NB4 (cell line): Measurements from ENCODE around the gene CHST15.

ENCODE experiments used
- DNase-seq: peaks from one replicate; pipeline ENCODE4 v3.0.0; 2010; ENCODE audit warnings: low read depth
- H3K4me3 ChIP-seq: one replicate; pipeline ENCODE4 v1.5.1; 2011; ENCODE audit warnings: mild to moderate bottlenecking, low read depth, low read length, moderate library complexity
- MYC ChIP-seq: IDR thresholded peaks from 2 replicates; pipeline ENCODE4 v1.6.1; 2011; ENCODE audit warnings: low read depth, low read length
- POLR2A ChIP-seq: IDR thresholded peaks from 2 replicates; pipeline ENCODE4 v1.6.1; 2011; ENCODE audit warnings: mild to moderate bottlenecking; ENCODE audit not compliant: insufficient read length; ENCODE audit errors: extremely low read depth
- TF ChIP-seq, protein P1 (sequence below): IDR thresholded peaks from 2 replicates; pipeline ENCODE4 v1.6.1; 2011; ENCODE audit warnings: low read depth, low read length
- TF ChIP-seq, protein P2 (sequence below): IDR thresholded peaks from one replicate; pipeline ENCODE4 v1.5.1; 2012; ENCODE audit warnings: low read depth, low read length

Gene CHST15

DNA sequence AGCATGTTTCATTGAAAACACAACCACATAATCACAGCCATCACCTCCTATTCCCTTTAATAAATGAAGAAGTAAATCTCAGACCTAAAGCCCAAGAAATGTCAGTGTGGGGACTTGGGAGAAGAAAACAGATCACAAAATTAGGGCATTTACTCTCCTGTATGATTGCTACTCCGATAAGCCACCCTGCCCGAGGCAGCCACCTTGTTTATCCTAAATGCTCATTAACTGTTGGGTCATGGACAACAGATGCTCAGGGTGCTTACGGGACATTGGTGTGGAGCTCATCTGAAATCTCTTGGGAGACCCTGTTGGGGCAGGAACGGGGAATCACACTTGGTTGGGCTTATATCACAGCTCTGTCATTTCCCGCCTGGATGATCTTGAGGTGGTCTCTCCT lies 17.5 kb upstream of the CHST15 start:
- TF ChIP-seq, protein P1, sequence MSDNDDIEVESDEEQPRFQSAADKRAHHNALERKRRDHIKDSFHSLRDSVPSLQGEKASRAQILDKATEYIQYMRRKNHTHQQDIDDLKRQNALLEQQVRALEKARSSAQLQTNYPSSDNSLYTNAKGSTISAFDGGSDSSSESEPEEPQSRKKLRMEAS, result no peak
- TF ChIP-seq MYC, result no peak
- TF ChIP-seq, protein P2, sequence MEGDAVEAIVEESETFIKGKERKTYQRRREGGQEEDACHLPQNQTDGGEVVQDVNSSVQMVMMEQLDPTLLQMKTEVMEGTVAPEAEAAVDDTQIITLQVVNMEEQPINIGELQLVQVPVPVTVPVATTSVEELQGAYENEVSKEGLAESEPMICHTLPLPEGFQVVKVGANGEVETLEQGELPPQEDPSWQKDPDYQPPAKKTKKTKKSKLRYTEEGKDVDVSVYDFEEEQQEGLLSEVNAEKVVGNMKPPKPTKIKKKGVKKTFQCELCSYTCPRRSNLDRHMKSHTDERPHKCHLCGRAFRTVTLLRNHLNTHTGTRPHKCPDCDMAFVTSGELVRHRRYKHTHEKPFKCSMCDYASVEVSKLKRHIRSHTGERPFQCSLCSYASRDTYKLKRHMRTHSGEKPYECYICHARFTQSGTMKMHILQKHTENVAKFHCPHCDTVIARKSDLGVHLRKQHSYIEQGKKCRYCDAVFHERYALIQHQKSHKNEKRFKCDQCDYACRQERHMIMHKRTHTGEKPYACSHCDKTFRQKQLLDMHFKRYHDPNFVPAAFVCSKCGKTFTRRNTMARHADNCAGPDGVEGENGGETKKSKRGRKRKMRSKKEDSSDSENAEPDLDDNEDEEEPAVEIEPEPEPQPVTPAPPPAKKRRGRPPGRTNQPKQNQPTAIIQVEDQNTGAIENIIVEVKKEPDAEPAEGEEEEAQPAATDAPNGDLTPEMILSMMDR, result no peak
- no peak for TF ChIP-seq POLR2A
- no peak overlapping the region for H3K4me3 ChIP-seq
- DNase-seq, result no peak

DNA sequence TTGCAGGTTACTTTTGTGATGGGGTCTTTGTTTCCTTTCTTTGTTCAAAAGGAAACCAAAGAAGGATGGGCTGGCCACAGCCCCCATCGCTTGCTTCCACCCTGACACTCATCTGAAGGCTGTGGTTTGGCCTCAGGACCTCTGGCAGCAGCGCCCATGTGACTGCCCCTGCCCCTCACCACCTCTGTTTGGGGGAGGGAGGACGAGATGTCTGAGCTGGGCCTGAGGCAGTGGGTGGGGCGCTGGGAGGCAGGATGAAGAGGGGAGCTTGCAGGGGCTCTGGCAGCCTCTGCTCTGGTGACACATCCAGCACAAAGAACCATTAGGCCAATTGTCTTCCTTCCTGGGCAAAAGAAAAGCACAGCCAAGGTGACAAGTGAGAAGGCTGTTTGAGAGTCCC lies 15.9 kb upstream of the CHST15 start:
- no peak for DNase-seq
- TF ChIP-seq, protein P1, result no peak
- TF ChIP-seq MYC (no peak), POLR2A (no peak)
- TF ChIP-seq, protein P2, result no peak
- no peak overlapping the region for H3K4me3 ChIP-seq

DNA sequence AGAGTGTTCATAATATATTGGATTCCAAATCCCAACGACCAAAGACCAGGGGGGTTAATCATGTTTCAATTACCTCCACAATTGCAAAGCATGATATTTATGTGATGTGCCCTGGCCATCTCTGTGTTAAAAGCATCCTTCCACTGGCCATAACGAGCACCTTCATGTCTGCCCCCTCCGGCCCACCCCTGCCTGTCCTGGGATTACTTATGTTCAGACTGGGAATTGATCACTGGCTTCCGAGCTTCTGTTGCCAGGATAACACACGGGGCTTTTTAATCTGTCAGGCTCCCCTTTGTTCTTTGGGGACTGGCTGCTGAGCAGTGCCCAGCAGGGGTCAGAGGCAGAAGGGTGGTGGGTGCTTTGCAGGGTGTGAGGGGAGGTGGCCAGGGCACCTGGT lies 13.7 kb upstream of the CHST15 start:
- no peak for DNase-seq
- TF ChIP-seq, protein P1, result no peak
- TF ChIP-seq POLR2A, result no peak
- TF ChIP-seq, protein P2, result no peak
- TF ChIP-seq MYC, result no peak
- no peak overlapping the region for H3K4me3 ChIP-seq

DNA sequence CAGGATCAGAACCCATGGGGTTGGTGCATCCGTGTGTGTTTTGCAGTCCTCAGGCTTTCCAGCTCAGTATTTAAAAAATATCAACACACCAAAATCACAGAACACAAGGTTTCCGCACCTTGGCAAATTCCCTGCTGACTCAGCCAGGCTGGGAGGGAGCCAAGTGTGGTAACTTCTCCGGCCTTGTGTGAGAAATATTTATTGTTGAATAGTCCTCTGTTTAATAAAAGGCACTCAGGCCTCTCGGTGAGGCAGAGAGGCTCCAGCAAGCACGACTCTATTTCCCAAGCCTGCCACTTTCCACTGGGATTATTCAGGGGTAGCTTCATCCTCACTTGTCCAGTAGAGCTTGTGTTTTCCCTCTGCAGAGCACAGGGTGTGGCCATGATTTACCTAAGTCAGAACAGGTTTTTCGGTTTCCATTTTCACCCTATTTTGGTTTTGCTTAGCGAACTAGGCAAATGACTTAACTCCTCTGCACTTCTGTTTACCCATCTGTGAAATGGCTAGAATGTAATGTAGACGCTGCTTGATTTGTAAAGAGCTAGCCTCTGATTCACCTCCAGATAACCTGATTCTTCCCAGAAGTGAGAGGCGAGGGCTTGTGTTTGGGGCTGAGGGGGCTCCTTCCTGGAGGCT lies 13.0 kb upstream of the CHST15 start:
- no peak for TF ChIP-seq MYC
- TF ChIP-seq POLR2A, result no peak
- TF ChIP-seq, protein P2, result no peak
- TF ChIP-seq, protein P1, result no peak
- H3K4me3 ChIP-seq, result no peak overlapping the region
- no peak for DNase-seq

DNA sequence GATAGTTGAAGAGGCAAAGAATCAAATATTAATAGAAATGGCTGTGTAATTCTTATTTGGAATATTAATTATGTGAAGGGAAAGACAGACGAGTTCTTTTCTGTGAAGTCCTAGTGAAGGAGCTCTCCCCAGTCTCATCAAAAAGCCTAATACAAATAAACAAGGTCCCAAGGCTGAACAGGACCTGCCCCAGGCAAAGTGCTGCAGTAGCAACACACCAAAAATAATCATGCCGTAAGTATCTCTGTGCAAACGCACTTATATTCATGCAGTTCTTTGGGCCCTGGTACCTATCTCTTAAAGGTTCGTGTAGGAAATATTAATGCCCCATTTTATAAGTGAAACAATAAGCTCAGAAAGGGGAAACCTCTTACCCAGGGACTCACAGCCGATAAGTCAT lies 12.2 kb upstream of the CHST15 start:
- H3K4me3 ChIP-seq, result no peak overlapping the region
- no peak for TF ChIP-seq MYC

DNA sequence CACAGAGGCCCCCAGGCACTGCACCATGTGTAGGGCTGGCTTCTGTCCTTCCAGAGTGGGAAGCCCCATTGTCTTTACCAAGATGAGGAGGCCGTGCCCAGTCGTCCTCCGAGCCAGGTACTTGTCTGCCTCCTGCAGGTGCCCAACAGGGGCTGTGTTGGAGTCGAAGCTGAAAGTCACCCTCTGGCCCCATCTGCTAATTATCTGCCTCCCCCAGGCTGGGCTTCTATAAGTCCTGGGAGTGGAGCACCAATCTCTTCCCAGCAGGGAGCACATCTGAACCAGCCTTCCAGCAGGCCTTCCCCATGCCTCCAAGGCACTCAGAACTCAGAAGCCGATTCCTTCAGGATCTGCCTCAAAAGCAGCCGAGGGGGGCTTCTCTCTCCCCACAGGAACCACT lies 11.6 kb upstream of the CHST15 start:
- TF ChIP-seq, protein P2, result no peak
- TF ChIP-seq MYC (no peak), POLR2A (no peak)
- TF ChIP-seq, protein P1, result no peak
- no peak for DNase-seq
- H3K4me3 ChIP-seq, result no peak overlapping the region

More for the DNA sequence above, 12.2 kb upstream of the CHST15 start:
- no peak for DNase-seq
